ENCODE results near the gene RSPH6A. TPM values are rescaled to one million over a fixed set of nuclear protein-coding genes. Genes with fewer than 3 reads are reported as not detected.

Gene RSPH6A
- total RNA-seq, 1 donor = 0.18 TPM

- H3K4me3 ChIP-seq (ENCODE audit: low read depth, low read length) = no peak overlapping the region
- no peak for DNase-seq (ENCODE audit: low read depth)
- TF ChIP-seq CTCF (IDR thresholded peaks at IDR 0.05; ENCODE audit: insufficient read depth, low read length) = no peak
Observed at GRCh38 chr19:45777395-45777961, 37.6 kb downstream of the RSPH6A start.

- no peak overlapping the region for H3K4me3 ChIP-seq (ENCODE audit: low read depth, low read length)
- TF ChIP-seq CTCF (IDR thresholded peaks at IDR 0.05; ENCODE audit: insufficient read depth, low read length) = no peak
- DNase-seq (ENCODE audit: low read depth) = no peak
Observed at GRCh38 chr19:45774765-45775164, 40.3 kb downstream of the RSPH6A start.

GRCh38 chr19:45773384-45773783 is 41.7 kb downstream of the RSPH6A start:
- H3K4me3 ChIP-seq (ENCODE audit: low read depth, low read length) = no peak overlapping the region
- TF ChIP-seq CTCF (IDR thresholded peaks at IDR 0.05; ENCODE audit: insufficient read depth, low read length) = no peak
- no peak for DNase-seq (ENCODE audit: low read depth)

- no peak overlapping the region for H3K4me3 ChIP-seq (ENCODE audit: low read depth, low read length)
- DNase-seq (ENCODE audit: low read depth) = no peak
- TF ChIP-seq CTCF (IDR thresholded peaks at IDR 0.05; ENCODE audit: insufficient read depth, low read length) = no peak
Observed at GRCh38 chr19:45772912-45773311, 42.2 kb downstream of the RSPH6A start.

- no peak overlapping the region for H3K4me3 ChIP-seq (ENCODE audit: low read depth, low read length)
- no peak for DNase-seq (ENCODE audit: low read depth)
- no peak for TF ChIP-seq CTCF (IDR thresholded peaks at IDR 0.05; ENCODE audit: insufficient read depth, low read length)
Observed at GRCh38 chr19:45772130-45772840, 42.8 kb downstream of the RSPH6A start.

GRCh38 chr19:45771311-45771933 is 43.7 kb downstream of the RSPH6A start:
- no peak overlapping the region for H3K4me3 ChIP-seq (ENCODE audit: low read depth, low read length)
- no peak for DNase-seq (ENCODE audit: low read depth)
- no peak for TF ChIP-seq CTCF (IDR thresholded peaks at IDR 0.05; ENCODE audit: insufficient read depth, low read length)

Measured in fibroblast of the aortic adventitia (primary cell).